K562 (cell line): ENCODE data around the gene BCAS2. TPM values are rescaled to one million over a fixed set of nuclear protein-coding genes. Genes with fewer than 3 reads are reported as not detected.

Experiments used
- CREB1 ChIP-seq, 2 experiments: sonication (generic) in 1 of 2; formaldehyde crosslinking in 1 of 2; IDR thresholded peaks; 2 replicates each; pipeline versions ENCODE4 v1.6.1 to v1.8.0; 2012 to 2022; ENCODE audit warnings: inconsistent platforms in 1 of 2, mild to moderate bottlenecking in 1 of 2, missing genetic modification reagents in 1 of 2, moderate library complexity in 1 of 2
- EZH2 ChIP-seq: IDR thresholded peaks from 2 replicates; pipeline ENCODE4 v1.6.1; 2012; ENCODE audit warnings: low read depth, mild to moderate bottlenecking, inconsistent platforms, low read length, borderline replicate concordance
- ILF3 ChIP-seq: fragments of 450-650 bp; IDR thresholded peaks from 2 replicates; pipeline ENCODE4 v1.6.1; 2018; ENCODE audit warnings: antibody characterized with exemption, mild to moderate bottlenecking, moderate library complexity, borderline replicate concordance
- POLR2AphosphoS2 ChIP-seq: IDR thresholded peaks from 2 replicates; pipeline ENCODE4 v1.6.1; 2012; ENCODE audit warnings: low read length, improper control_type of control experiment
- TEAD2 ChIP-seq: fragments of 450-650 bp; IDR thresholded peaks from 2 replicates; pipeline ENCODE4 v1.6.1; 2016; ENCODE audit warnings: missing genetic modification characterization, control low read depth, missing compliant biosample characterization
- ZFPM2 ChIP-seq: fragments of 250-450 bp; sonication (Bioruptor Pico); IDR thresholded peaks from 2 replicates; pipeline ENCODE4 v1.5.1; 2022; ENCODE audit warnings: mild to moderate bottlenecking
- ZNF347 ChIP-seq: fragments of 450-650 bp; formaldehyde crosslinking; IDR thresholded peaks from 2 replicates; pipeline ENCODE4 v1.4.0; 2020; ENCODE audit warnings: low read depth, mild to moderate bottlenecking, moderate library complexity
- polyA plus RNA-seq, 8 experiments: library from polyadenylated mRNA; depleted of rRNA in 4 of 8; stranded (reverse) in 5 of 8; unstranded in 3 of 8; fragments of >200 nt; fragmentation: Nextera tagmentation in 2 of 8; fragmentation: Illumina TruSeq in 1 of 8; extraction: Ambion mirVana in 2 of 8; extraction: Trizol in 1 of 8; gene quantifications; 2 replicates each; pipeline versions ENCODE4 v1.2.1 to v1.2.3, GENCODE V29; 2011 to 2014; ENCODE audit warnings: inconsistent platforms in 1 of 8, missing spikeins in 1 of 8
- total RNA-seq, 7 experiments: library from RNA; depleted of rRNA in 6 of 7; stranded (reverse); fragments of >200 nt in 6 of 7; fragmentation: Illumina TruSeq in 2 of 7; extraction: Trizol in 2 of 7; gene quantifications; 2 replicates each; pipeline versions ENCODE4 v1.2.1 to v1.2.3, GENCODE V29; 2011 to 2021; ENCODE audit warnings: low replicate concordance in 1 of 7
- TF ChIP-seq, protein P1 (sequence below), 2 experiments: fragments of 450-650 bp in 1 of 2; IDR thresholded peaks; 2 replicates each; pipeline ENCODE4 v1.6.1; 2011 to 2017; ENCODE audit warnings: low read depth in 2 of 2, antibody characterized with exemption in 1 of 2, borderline replicate concordance in 1 of 2, low read length in 1 of 2, mild to moderate bottlenecking in 1 of 2, mixed read lengths in 1 of 2; ENCODE audit not compliant: control insufficient read depth in 1 of 2
- TF ChIP-seq, protein P2 (sequence below): sonication (generic); formaldehyde crosslinking; IDR thresholded peaks from 2 replicates; pipeline ENCODE4 v1.8.0; 2022; ENCODE audit warnings: mild to moderate bottlenecking, missing genetic modification reagents
- TF ChIP-seq, protein P3 (sequence below): fragments of 450-650 bp; formaldehyde crosslinking; IDR thresholded peaks from 2 replicates; pipeline ENCODE4 v1.4.0; 2022; ENCODE audit warnings: missing genetic modification characterization
- TF ChIP-seq, protein P4 (sequence below): fragments of 250-450 bp; sonication (Bioruptor Pico); IDR thresholded peaks from 2 replicates; pipeline ENCODE4 v1.8.0; 2022; ENCODE audit warnings: moderate library complexity, mild to moderate bottlenecking, inconsistent platforms

Gene BCAS2
- total and polyA plus RNA-seq, 9 of the 15 experiments (the other 6 are each of a cell fraction or from before 2014, with no cell fraction given): 59.3 to 183 (median 81.1) TPM

DNA sequence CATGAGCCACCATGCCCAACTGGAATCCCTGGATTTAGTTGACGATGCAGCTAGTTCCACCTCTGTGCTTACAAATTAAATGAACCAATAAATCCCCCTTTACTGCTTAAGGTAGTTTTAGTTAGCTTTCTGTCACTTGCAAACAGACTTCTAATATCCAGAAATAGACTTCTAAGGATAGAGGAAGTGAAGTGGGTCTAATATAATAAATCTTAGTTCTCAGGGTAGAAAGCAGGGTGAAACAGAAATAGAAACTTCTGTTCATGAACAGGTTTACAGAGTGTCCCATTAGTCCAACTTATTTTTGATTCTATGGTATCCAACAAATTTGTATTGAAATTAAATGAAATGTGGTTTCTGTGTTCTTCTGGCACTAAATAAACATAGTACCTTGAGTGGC lies 20.1 kb downstream of the BCAS2 start (continued):
- TF ChIP-seq, protein P1, sequence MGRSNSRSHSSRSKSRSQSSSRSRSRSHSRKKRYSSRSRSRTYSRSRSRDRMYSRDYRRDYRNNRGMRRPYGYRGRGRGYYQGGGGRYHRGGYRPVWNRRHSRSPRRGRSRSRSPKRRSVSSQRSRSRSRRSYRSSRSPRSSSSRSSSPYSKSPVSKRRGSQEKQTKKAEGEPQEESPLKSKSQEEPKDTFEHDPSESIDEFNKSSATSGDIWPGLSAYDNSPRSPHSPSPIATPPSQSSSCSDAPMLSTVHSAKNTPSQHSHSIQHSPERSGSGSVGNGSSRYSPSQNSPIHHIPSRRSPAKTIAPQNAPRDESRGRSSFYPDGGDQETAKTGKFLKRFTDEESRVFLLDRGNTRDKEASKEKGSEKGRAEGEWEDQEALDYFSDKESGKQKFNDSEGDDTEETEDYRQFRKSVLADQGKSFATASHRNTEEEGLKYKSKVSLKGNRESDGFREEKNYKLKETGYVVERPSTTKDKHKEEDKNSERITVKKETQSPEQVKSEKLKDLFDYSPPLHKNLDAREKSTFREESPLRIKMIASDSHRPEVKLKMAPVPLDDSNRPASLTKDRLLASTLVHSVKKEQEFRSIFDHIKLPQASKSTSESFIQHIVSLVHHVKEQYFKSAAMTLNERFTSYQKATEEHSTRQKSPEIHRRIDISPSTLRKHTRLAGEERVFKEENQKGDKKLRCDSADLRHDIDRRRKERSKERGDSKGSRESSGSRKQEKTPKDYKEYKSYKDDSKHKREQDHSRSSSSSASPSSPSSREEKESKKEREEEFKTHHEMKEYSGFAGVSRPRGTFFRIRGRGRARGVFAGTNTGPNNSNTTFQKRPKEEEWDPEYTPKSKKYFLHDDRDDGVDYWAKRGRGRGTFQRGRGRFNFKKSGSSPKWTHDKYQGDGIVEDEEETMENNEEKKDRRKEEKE (IDR thresholded peaks at IDR 0.05; ENCODE audit: borderline replicate concordance in 1 of 2, control insufficient read depth in 1 of 2, low read depth in 2 of 2, low read length in 1 of 2): no peak
- TF ChIP-seq ZFPM2 (CRISPR knock-in tag) (no peak), POLR2AphosphoS2 (no peak), TEAD2 (no peak), ILF3 (no peak), ZNF347 (CRISPR knock-in tag) (no peak), EZH2 (no peak), CREB1 (IDR thresholded peaks at IDR 0.05) (no peak), CREB1 (CRISPR knock-in tag; IDR thresholded peaks at IDR 0.05) (no peak)
- TF ChIP-seq, protein P2, sequence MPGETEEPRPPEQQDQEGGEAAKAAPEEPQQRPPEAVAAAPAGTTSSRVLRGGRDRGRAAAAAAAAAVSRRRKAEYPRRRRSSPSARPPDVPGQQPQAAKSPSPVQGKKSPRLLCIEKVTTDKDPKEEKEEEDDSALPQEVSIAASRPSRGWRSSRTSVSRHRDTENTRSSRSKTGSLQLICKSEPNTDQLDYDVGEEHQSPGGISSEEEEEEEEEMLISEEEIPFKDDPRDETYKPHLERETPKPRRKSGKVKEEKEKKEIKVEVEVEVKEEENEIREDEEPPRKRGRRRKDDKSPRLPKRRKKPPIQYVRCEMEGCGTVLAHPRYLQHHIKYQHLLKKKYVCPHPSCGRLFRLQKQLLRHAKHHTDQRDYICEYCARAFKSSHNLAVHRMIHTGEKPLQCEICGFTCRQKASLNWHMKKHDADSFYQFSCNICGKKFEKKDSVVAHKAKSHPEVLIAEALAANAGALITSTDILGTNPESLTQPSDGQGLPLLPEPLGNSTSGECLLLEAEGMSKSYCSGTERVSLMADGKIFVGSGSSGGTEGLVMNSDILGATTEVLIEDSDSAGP (CRISPR knock-in tag): no peak
- TF ChIP-seq, protein P3, sequence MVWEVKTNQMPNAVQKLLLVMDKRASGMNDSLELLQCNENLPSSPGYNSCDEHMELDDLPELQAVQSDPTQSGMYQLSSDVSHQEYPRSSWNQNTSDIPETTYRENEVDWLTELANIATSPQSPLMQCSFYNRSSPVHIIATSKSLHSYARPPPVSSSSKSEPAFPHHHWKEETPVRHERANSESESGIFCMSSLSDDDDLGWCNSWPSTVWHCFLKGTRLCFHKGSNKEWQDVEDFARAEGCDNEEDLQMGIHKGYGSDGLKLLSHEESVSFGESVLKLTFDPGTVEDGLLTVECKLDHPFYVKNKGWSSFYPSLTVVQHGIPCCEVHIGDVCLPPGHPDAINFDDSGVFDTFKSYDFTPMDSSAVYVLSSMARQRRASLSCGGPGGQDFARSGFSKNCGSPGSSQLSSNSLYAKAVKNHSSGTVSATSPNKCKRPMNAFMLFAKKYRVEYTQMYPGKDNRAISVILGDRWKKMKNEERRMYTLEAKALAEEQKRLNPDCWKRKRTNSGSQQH (CRISPR knock-in tag): no peak
- TF ChIP-seq, protein P4, sequence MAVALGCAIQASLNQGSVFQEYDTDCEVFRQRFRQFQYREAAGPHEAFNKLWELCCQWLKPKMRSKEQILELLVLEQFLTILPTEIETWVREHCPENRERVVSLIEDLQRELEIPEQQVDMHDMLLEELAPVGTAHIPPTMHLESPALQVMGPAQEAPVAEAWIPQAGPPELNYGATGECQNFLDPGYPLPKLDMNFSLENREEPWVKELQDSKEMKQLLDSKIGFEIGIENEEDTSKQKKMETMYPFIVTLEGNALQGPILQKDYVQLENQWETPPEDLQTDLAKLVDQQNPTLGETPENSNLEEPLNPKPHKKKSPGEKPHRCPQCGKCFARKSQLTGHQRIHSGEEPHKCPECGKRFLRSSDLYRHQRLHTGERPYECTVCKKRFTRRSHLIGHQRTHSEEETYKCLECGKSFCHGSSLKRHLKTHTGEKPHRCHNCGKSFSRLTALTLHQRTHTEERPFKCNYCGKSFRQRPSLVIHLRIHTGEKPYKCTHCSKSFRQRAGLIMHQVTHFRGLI: no peak
